Eye (tissue), 1 donor: ENCODE data around the gene ADGRB2.

Source experiments
- DNase-seq: peaks from one replicate; pipeline ENCODE4 v3.0.0-alpha.2; 2015

Gene ADGRB2

DNA sequence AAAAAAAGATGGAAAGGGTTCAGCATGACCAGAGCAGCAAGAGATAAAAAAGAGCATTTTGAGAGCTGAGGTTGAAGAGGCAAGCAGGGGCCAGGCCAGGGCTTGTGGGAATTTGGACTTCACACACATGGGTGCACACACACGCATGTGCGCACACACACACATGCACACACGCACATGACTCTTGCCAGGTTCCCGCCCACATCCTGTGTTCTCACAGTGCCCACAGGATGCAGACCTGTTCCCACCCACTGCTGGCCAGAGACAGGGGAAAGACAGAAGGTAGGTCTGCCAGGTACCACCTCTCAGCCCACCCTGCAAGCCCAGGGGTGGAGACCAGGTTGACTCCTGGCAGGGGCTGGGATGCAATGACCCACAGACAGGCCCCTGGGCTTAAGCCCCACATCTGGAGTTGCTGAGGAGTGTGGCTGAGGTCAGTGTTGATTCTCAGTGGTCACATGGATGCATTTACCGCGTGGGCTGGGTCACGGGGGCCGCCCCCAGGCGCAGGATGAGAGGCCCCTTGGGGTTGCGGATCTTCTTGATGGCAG is 64.7 kb downstream of the ADGRB2 start:
- peak; percentile 52 for DNase-seq

DNA sequence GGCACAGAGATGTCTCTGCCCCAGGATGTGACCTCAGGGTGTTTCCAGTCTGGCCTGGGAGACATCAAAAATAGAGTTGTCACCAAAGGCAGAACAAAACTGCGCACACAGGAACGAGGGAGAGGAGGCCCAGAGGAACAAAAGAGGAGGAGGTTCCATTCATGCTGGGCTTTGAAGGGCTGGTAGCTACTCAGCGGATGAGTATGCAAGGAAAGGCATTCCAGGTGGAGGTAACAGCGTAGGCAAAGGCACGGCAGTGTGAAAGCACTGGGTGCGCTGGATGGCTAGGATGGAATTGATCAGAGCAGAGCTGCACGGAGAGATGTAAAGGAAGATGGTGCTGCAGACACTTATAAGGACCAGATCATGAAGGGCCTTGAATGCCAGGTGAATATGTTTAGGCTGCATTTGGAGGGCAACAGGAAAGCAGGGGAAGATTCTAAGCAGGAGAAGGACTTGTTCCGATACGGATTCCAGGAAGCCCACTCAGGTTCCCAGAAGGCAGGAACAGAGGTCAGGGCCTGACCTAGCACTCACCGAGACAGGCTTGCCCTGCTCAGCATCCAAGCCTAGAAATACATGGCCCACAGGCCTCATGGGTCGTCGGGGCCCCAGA is 66.7 kb downstream of the ADGRB2 start:
- DNase-seq = no peak

DNA sequence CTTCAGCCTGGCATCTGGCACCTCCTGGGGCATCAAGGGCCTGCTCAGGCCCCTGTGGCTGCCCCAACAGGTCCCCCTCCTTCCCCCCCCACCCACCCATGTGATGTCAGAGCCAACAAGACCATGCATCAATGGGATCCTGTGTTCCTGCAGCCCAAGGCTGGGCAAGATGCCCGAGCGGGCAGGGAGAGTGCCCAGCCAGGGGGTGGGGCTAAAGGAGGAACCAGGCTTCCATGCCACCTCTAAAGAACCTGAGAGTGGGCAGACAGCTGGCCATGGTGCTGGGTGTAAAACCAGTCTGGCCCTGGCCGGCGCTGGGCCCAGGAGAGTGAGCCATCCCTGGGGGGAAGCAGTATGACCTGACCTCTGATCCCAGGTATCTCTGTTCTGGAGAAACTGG is 67.9 kb downstream of the ADGRB2 start:
- no peak for DNase-seq

DNA sequence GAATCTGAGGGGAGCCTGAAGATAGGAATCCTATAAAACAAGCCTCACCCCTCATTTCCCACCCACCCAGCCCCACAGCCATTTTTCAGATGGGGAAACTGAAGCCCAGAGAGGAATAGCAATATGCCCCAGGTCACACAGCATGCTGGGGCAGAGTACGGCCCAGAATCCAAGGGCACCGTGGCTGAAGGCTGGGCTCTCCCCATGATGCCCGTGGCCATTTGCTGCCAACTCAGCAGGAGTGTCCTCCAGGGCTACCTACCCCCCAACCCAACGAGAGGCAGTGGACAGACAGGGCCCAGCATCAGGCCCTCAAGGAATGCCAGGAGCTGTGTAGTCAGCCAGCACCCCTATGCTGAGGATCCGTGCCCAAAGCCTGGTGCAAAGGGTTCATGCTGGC is 68.8 kb downstream of the ADGRB2 start:
- DNase-seq = no peak

DNA sequence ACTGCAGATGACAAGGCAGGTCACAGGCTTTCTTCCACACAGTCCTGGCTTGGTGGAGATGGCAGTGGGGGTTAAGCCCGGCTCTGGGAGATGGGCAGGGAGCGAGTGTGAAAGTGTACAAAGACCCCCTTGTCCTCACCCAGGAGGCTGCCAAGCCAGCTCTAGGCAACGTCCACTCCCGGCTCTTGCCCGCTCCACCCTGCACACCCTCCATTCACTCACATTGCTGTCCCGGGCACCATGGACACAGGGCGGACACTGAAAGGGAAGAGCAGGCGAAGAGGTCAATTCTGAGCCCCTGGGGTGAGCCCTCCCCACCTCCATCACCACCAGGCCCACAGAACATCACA is 69.2 kb downstream of the ADGRB2 start:
- no peak for DNase-seq

DNA sequence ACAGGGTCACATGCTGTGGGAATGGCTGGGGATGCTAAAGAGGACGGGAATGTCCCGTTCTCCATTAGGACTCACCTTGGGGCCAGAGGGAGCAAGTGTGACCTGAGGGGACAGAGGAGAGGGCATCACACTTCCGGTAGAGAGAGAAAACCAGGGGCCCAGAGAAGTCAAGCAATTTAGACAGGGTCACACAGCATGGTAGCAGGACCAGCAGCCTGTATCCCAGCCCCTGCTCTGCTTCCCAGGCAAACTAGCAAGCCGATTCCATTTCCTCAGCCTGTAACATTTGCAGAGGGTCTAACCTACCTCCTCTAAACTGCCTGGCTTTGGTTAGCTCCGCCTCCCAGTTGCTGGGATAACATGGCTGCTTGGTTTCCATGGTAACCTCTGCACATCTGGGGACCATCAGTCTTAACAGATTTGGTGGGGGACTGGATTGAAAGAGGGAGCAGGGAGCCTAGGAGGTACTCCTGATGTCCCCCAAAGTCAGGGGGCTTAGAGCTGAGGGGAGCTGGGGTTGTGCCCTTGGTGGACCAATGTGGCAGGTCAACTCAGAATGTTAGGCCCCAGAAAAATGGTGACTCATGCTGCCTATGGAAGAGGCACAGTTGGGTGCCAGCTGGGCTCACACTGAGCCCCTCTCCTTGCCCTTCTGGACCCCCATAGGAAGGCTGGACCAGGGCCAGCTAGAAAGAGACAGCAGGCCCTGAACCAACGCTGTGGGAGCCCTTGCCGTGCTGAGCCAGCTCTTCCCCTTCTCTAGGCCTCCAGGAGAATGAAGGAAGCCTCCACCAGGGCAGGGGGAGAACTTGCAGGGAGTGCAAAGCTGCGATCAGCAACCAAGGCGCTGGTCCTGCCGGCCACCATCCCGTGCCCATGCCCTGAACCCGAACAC is 69.8 kb downstream of the ADGRB2 start:
- DNase-seq = peak; percentile 61

DNA sequence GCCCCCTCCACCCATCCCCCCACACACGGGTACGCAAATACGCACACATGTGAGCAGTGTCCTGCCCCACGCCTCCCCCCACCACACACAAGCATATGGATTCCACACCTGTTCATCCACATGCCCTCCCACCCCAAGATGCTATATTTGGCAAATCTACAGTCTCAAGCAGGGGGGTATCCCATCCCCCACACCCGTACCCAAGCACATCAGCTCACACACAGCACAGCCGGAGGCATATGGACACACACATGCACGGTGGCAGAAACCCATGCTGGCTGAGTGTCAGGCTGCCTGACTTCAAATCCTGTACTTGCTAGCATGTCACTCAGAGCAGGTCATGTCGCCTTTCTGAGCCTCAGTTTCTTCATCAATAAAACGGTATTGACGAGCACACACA is 70.9 kb downstream of the ADGRB2 start:
- no peak for DNase-seq

DNA sequence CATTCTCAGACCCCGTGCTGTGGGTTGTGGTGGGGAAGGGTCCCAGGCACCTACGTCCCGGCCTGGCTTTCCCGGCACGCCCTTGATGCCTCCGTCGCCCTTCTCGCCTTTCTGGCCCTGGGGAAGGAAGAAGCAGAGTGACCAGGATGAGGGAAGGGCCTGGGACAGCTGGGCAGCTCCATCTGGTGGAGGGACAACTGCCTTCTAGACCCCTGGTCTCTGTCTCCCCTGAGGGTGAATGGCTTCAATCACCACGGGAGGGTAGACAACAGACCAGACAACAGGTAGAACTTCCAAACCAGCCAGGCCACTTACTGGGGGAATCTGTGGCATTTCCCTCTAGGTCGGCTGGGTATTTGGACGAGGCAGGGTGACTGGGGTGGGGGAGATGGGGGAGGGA is 72.2 kb downstream of the ADGRB2 start:
- no peak for DNase-seq

DNA sequence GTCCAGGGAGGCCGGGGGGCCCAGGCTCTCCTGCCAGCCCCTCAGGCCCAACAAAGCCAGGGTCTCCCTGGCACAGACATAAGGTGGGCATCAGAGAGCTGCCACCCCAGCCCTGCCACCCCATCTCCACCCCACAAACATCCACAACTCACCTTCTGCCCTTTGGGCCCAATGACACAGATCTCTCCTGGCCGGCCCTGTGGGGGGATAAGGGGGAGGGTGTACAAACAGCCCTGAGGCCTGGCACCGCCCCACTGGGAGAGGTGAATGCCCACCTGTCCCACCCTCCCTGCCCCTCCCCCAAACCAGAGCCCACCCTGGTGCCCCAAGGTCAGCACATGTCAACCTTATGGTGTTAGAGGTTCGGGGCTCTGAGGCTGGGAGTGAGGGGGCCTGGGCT is 72.7 kb downstream of the ADGRB2 start:
- no peak for DNase-seq

DNA sequence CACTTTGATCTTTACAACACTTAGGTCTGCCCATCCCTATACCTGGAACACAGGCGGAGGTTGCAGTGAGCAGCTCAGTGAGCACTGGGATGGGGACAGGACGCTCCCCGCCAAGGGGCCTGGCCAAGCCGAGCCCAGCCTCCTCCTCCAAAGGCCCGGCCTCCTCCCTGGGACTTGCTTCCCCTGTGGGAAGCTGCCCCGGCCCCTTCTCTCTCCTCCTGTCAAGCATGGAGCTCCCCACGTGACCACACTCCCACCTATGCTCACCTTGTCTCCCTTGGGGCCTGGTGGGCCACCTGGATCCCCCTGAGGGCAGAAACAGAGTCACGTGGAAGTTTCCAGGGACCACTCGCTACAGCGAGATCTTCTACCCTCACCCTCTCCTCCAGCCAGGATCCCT is 73.2 kb downstream of the ADGRB2 start:
- DNase-seq = no peak

DNA sequence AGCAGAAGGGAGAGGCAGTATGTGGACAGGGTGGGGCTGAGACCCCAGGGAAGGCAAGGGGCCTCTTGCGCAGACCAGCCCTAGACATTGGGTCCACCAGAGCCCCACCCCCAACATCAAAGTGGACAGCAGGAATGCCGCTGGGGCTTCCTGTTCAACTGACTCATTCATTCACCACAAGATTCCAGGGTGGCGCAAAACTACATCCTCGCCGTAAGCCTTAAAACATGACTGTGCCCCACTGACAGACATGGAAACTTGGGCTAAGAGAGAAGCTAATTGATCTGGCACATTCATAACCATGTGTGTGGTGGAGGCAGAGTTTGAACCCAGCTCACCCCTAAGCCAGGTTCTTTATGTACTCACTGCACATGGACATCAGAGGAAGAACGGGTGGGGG is 74.3 kb downstream of the ADGRB2 start:
- no peak for DNase-seq

DNA sequence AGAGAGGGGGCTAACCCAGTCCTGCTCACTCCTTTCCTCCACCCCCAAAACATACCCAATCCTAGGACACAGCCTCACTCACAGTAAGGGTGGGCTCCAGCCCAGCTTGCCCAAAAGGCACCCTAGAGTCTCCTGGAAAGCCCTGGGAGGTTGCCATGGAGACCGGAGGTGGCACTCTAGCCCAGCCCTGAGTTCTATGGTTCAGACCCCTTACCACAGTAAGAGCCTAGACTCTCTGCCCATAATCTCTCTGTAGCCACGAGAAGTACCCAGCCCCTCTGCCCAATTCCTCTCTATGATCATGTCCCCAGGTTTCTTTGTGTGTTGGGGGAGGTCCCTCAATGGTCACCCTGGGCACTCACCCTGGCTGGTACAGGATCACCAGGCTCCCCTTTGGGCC is 74.8 kb downstream of the ADGRB2 start:
- no peak for DNase-seq

DNA sequence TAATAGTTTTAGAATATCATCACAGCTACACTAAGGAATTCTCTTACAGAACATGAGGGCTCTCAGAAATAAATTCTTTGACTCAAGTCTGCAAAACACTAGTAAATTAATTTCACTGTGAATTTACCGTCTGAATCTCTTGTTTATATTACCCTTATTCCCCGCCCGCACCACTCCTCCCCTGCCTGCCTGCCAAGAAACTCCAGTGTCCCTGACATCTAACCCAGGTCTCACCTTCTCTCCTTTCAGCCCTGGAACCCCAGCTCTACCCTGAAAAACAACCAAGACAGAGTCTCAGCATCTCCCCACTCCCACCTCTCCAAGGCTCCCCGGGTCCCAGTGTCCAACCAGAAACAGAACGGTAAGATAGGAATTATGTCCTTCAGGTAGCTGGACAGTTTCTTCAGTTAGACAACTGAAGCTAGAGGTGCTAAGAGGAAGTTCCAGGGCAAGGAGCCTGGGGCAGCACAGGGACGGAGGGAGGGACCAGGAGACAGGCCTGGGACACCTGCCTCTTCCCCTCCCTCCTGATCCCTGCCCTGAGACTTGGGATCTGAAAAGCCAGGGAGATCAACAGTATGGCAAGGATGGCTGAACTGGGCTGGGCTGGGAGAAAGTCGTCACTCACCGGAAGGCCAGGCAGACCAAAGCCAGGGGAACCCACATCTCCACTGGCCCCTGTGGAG is 75.8 kb downstream of the ADGRB2 start:
- no peak for DNase-seq

DNA sequence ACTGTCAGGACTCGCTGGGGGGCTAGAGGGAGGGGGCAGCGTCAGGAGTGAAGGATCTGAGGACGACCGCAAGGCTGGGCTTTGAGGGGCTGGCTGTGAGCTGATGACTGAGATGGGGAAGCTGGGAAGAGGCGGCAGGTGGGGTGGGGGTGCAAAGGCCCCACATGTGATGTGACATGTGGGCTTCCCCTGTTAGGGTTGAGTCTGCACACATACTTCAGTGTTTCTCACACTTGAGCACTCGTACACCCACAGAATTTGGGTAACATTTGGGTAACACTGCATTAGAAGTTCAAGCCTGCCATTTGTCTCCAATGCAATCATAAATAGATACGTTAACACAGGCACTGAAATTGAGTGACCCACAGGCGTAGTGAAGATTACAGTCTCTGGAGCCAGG is 76.5 kb downstream of the ADGRB2 start:
- no peak for DNase-seq

DNA sequence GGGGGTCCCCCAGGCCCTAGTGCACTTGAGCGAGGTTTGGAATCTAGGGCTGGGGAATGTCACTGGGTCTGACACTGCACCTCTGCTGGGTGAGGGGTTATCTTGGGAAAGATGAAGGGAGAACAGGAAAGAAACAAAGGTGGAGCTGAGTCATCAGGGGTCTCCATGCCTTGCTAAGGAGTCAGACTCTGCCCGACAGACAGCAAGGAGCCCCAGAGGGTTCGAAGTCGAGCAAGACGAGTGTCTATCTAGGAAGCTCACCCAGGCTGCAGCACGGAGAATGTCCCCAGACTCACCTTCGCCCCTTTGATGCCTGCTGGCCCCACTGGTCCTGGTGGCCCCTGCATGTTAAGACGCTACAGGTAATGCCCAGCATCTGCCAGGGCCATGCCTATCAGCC is 78.3 kb downstream of the ADGRB2 start:
- no peak for DNase-seq

DNA sequence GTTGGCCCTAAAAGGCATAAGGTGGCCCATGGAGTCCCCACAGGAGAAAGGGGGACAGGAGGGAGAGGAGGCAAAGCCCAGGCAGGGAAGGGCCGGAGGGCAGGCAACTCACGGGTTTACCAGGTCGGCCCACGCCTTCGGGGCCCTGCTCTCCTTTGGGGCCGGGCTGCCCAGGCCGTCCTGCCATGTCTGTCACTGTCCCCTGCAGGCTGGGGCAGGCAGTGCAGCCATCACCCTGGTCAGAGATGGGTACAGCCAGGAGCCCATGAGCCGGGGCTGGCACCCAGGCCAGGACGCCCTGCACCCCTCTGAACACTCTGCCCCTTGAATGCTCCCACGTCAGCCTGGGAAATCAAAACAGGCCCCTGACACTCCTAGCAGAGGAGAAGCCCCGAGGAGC is 80.1 kb downstream of the ADGRB2 start:
- no peak for DNase-seq

DNA sequence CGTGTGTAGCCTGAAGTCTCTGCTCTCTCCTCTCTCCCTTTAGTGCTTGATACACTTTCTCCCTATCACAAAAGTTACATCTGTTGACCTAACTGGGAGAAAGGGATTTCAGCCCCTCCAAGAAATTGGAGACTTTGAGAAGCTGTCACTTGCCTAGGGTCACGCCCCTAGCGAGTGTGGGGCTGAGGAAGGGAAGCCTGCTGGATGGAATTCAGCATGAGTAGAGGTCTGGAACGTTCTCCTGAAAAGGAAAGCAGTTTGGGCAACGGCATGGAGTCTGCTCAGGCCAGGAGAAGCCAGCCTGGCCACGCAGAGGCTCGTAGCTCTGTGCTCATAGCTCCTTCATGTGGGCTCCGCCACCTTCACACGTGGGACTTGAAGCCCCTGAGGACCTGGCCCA is 82.7 kb downstream of the ADGRB2 start:
- no peak for DNase-seq

DNA sequence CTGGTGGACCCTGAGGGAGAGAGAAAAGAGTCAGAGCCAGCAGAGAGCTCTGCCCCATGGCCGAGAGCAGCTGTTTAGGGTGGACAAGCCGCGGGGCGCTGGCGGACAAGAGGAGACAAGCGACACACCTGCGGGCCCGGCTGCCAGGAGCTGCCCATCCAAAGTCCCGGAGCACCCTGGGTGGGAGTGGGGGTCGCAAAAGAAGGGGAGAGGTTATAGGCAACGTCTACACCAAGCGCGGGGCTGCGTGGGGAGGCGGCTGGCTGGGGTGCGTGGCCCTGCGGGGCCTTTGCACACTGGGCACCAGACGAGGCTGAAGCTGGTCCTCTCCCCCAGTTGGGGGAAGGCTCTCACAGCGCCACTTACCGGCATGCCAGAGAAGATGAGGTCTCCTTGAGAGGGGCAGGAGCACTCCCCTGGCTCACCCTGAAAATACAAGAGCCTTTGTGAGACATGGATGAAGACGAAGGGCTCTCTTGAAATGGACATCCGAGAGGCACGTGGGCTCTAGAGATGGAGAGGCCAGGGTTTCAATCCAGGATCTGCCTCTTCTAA is 84.4 kb downstream of the ADGRB2 start:
- DNase-seq = no peak

DNA sequence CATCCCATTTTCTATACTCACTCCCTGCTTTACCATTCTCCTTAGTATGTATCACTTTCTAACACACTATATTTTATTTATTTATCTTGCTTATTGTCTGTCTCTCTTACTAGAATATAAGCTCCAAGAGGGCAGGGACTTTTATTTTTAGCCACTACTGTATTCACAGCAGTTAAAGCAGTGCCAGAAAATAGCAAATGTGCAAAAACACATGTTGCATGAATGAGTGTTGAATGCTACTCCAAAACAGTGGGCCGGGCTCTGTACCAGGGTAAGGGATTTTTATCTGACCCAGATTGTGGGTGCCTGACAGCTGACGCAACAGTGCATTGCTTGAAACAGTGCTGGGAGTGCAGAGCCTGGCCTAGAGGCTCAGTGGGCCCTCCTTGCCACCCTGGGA is 85.0 kb downstream of the ADGRB2 start:
- DNase-seq = no peak

DNA sequence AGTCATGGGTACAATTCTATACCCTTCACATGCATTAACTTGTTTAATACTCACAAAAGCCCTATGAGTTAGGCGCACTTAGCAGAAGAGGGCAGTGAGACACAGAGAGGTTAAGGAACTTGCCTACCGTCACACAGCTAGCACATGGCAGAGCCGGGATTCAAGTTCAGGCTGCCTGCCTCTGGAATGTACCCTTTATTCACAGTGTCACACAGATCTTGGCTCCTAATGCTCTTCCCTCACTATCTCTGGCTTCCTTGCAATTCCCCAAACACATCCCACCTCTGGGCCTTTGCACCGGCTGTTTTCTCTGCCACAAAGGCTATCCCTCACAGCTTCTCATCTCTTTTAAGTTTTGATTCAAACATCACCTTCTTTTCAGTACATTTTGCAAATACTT is 85.5 kb downstream of the ADGRB2 start:
- DNase-seq = no peak

DNA sequence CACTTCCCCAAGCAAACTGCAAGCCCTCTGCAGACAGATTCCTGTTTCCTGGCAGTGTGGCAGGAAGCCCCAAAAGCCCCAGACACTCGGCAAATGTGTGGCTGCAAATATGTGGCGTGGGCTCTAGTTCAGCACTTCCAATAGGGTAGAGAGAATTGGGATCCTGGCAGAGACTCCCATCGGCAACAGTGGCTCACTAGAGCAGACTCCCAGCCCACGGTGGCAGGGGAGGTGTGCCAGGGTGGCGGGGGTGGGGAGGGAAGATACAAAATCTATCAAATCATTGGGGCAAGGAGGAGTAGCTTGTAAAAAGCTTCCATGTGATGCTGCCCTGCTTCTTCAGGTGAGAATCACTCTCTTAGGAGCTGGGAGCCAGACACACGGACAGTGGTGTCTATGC is 86.2 kb downstream of the ADGRB2 start:
- no peak for DNase-seq

DNA sequence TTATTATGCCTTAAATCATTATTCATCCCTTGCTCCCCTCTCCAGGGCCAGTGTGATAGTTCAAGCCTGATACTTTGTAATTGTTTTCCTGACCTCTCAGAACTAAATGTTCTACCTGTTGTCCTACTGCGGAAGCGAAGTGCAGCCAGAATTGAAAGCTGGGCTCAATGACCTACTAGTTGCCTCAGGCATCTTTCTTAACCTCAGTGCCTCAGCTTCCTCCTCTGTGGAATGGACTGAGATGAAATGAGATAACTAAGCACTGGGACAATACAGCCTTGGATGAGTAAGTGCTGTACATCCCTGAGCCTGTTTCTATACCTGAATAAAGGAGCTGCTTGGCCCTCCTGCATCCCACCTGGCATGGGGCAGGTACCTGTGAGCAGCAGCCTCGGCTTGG is 86.7 kb downstream of the ADGRB2 start:
- DNase-seq = no peak
